Trophoblast cell (in vitro differentiated cells and primary cell): Measurements from ENCODE around the gene DLL4.

Experiments used
- DNase-seq, 2 donors: peaks; one replicate each; pipeline ENCODE4 v3.0.0-alpha.2; 2016
- H2AFZ ChIP-seq: 2 replicates; pipeline ENCODE4 v1.6.1; 2013; ENCODE audit warnings: low read length, moderate library complexity, mild to moderate bottlenecking; ENCODE audit not compliant: insufficient read depth, poor library complexity
- H2AK5ac ChIP-seq: 2 replicates; pipeline ENCODE4 v1.6.1; 2013; ENCODE audit warnings: mild to moderate bottlenecking, low read length
- H2BK120ac ChIP-seq: 2 replicates; pipeline ENCODE4 v1.6.1; 2013; ENCODE audit warnings: low read length, mild to moderate bottlenecking, moderate library complexity; ENCODE audit not compliant: insufficient read depth, poor library complexity
- H2BK12ac ChIP-seq: 2 replicates; pipeline ENCODE4 v1.6.1; 2013; ENCODE audit warnings: mild to moderate bottlenecking, low read length, moderate library complexity
- H2BK5ac ChIP-seq: 2 replicates; pipeline ENCODE4 v1.6.1; 2013; ENCODE audit warnings: low read length, low read depth, moderate library complexity, mild to moderate bottlenecking; ENCODE audit not compliant: poor library complexity
- H3K14ac ChIP-seq: 2 replicates; pipeline ENCODE4 v1.6.1; 2013; ENCODE audit warnings: mild to moderate bottlenecking, low read length
- H3K18ac ChIP-seq: 2 replicates; pipeline ENCODE4 v1.6.1; 2013; ENCODE audit warnings: mild to moderate bottlenecking, low read length
- H3K23ac ChIP-seq: 2 replicates; pipeline ENCODE4 v1.6.1; 2013; ENCODE audit warnings: low read length
- H3K27ac ChIP-seq: 2 replicates; pipeline ENCODE4 v1.5.1; 2013; ENCODE audit warnings: low read depth, mild to moderate bottlenecking, inconsistent platforms, low read length, moderate library complexity
- H3K27me3 ChIP-seq: 2 replicates; pipeline ENCODE4 v1.6.1; 2013; ENCODE audit warnings: inconsistent platforms, mild to moderate bottlenecking, low read length, moderate library complexity; ENCODE audit not compliant: insufficient read depth
- H3K36me3 ChIP-seq, 2 experiments: 1 replicate in 1 of 2; 2 replicates in 1 of 2; pipeline ENCODE4 v1.6.1; 2013; ENCODE audit warnings: low read length in 2 of 2, mild to moderate bottlenecking in 2 of 2, moderate library complexity in 1 of 2; ENCODE audit not compliant: insufficient read depth in 2 of 2, control insufficient read depth in 1 of 2
- H3K4ac ChIP-seq: 2 replicates; pipeline ENCODE4 v1.6.1; 2013; ENCODE audit warnings: low read depth, mild to moderate bottlenecking, low read length, moderate library complexity
- H3K4me1 ChIP-seq, 2 experiments: 1 replicate in 1 of 2; 2 replicates in 1 of 2; pipeline ENCODE4 v1.6.1; 2013; ENCODE audit warnings: low read length in 2 of 2, mild to moderate bottlenecking in 2 of 2, moderate library complexity in 1 of 2; ENCODE audit not compliant: insufficient read depth in 2 of 2, control insufficient read depth in 1 of 2
- H3K4me2 ChIP-seq: 2 replicates; pipeline ENCODE4 v1.6.1; 2013; ENCODE audit warnings: inconsistent platforms, mild to moderate bottlenecking, low read length, moderate library complexity
- H3K4me3 ChIP-seq: 2 replicates; pipeline ENCODE4 v1.5.1; 2013; ENCODE audit warnings: mild to moderate bottlenecking, low read depth, low read length, inconsistent platforms
- H3K79me1 ChIP-seq: one replicate; pipeline ENCODE4 v1.6.1; 2013; ENCODE audit warnings: low read length
- H3K79me2 ChIP-seq: 2 replicates; pipeline ENCODE4 v1.6.1; 2013; ENCODE audit warnings: low read length, mild to moderate bottlenecking; ENCODE audit not compliant: control insufficient read depth, insufficient read depth, poor library complexity
- H3K9ac ChIP-seq: 2 replicates; pipeline ENCODE4 v1.6.1; 2013; ENCODE audit warnings: mild to moderate bottlenecking, low read length
- H3K9me3 ChIP-seq: 2 replicates; pipeline ENCODE4 v1.6.1; 2013; ENCODE audit warnings: low read depth, mild to moderate bottlenecking, control low read depth, inconsistent platforms, low read length; ENCODE audit not compliant: insufficient read depth
- H4K12ac ChIP-seq: 2 replicates; pipeline ENCODE4 v1.6.1; 2013; ENCODE audit warnings: low read depth, mild to moderate bottlenecking, low read length, moderate library complexity
- H4K8ac ChIP-seq: 2 replicates; pipeline ENCODE4 v1.6.1; 2013; ENCODE audit warnings: low read depth, mild to moderate bottlenecking, low read length, moderate library complexity
- H4K91ac ChIP-seq: one replicate; pipeline ENCODE4 v1.6.1; 2013; ENCODE audit warnings: low read depth, mild to moderate bottlenecking, low read length, moderate library complexity
- WGBS: extraction: QIAGEN DNeasy Blood & Tissue Kit; methylation state at CpG from one replicate; pipeline ENCODE4 v1.1.7; 2013; ENCODE audit warnings: missing lambda C conversion rate; ENCODE audit not compliant: insufficient read length, insufficient coverage; ENCODE audit errors: extremely low coverage; 5-methylcytosine and 5-hydroxymethylcytosine counted together

Gene DLL4

GRCh38 chr15:40984964-40985363, 55.8 kb downstream of the DLL4 start:
- no peak overlapping the region for H3K14ac ChIP-seq
- no peak for DNase-seq
- no peaks in the 10 kb centered on the region for H3K79me1 ChIP-seq
- no peak overlapping the region for H2AK5ac ChIP-seq
- H4K12ac ChIP-seq = no peak overlapping the region
- no CpG with 5 or more reads among the region's 4 CpGs for WGBS
- H3K36me3 ChIP-seq = peaks cover 42 to 63% of the 10 kb centered on the region in 2 experiments
- no peak overlapping the region for H3K4ac ChIP-seq
- no peak overlapping the region for H3K18ac ChIP-seq
- no peak overlapping the region for H3K23ac ChIP-seq
- no peak overlapping the region for H3K9ac ChIP-seq
- H4K8ac ChIP-seq = no peak overlapping the region
- no peaks in the 10 kb centered on the region for H3K4me1 ChIP-seq
- H2BK12ac ChIP-seq = no peak overlapping the region
- H2BK5ac ChIP-seq = no peak overlapping the region
- no peaks in the 10 kb centered on the region for H3K27me3 ChIP-seq
- H3K4me2 ChIP-seq = no peak overlapping the region
- no peak overlapping the region for H2AFZ ChIP-seq
- no peak overlapping the region for H3K27ac ChIP-seq
- H3K9me3 ChIP-seq = no peaks in the 10 kb centered on the region
- no peak overlapping the region for H4K91ac ChIP-seq
- H2BK120ac ChIP-seq = no peak overlapping the region
- no peak overlapping the region for H3K4me3 ChIP-seq
- no peaks in the 10 kb centered on the region for H3K79me2 ChIP-seq

- no peak overlapping the region for H3K4ac ChIP-seq
- H3K4me2 ChIP-seq = no peak overlapping the region
- H2BK5ac ChIP-seq = no peak overlapping the region
- no peak overlapping the region for H4K91ac ChIP-seq
- no peak overlapping the region for H4K8ac ChIP-seq
- no peak overlapping the region for H3K4me3 ChIP-seq
- H2BK12ac ChIP-seq = no peak overlapping the region
- H2BK120ac ChIP-seq = no peak overlapping the region
- H3K18ac ChIP-seq = no peak overlapping the region
- peaks cover 36 to 59% of the 10 kb centered on the region in 2 experiments for H3K36me3 ChIP-seq
- H3K23ac ChIP-seq = no peak overlapping the region
- H3K79me2 ChIP-seq = no peaks in the 10 kb centered on the region
- H3K9ac ChIP-seq = no peak overlapping the region
- no peak overlapping the region for H3K27ac ChIP-seq
- H3K9me3 ChIP-seq = no peaks in the 10 kb centered on the region
- H4K12ac ChIP-seq = no peak overlapping the region
- H2AK5ac ChIP-seq = no peak overlapping the region
- WGBS = no CpG with 5 or more reads among the region's 6 CpGs
- H2AFZ ChIP-seq = no peak overlapping the region
- H3K79me1 ChIP-seq = no peaks in the 10 kb centered on the region
- DNase-seq = no peak
- no peaks in the 10 kb centered on the region for H3K27me3 ChIP-seq
- no peak overlapping the region for H3K14ac ChIP-seq
- no peaks in the 10 kb centered on the region for H3K4me1 ChIP-seq
Observed at GRCh38 chr15:40985541-40986330, 56.6 kb downstream of the DLL4 start.

- H3K9me3 ChIP-seq = no peaks in the 10 kb centered on the region
- no peak overlapping the region for H3K27ac ChIP-seq
- no peaks in the 10 kb centered on the region for H3K79me2 ChIP-seq
- H3K4ac ChIP-seq = no peak overlapping the region
- H2BK5ac ChIP-seq = no peak overlapping the region
- peaks cover 33 to 51% of the 10 kb centered on the region in 2 experiments for H3K36me3 ChIP-seq
- no peaks in the 10 kb centered on the region for H3K27me3 ChIP-seq
- DNase-seq = no peak
- H3K4me1 ChIP-seq = no peaks in the 10 kb centered on the region
- no peak overlapping the region for H3K4me2 ChIP-seq
- no CpG with 5 or more reads among the region's 7 CpGs for WGBS
- H3K18ac ChIP-seq = no peak overlapping the region
- H4K8ac ChIP-seq = no peak overlapping the region
- no peak overlapping the region for H2BK120ac ChIP-seq
- no peak overlapping the region for H3K4me3 ChIP-seq
- no peak overlapping the region for H3K14ac ChIP-seq
- no peak overlapping the region for H2AK5ac ChIP-seq
- H4K12ac ChIP-seq = no peak overlapping the region
- no peaks in the 10 kb centered on the region for H3K79me1 ChIP-seq
- H3K23ac ChIP-seq = no peak overlapping the region
- no peak overlapping the region for H3K9ac ChIP-seq
- no peak overlapping the region for H4K91ac ChIP-seq
- no peak overlapping the region for H2AFZ ChIP-seq
- no peak overlapping the region for H2BK12ac ChIP-seq
Observed at GRCh38 chr15:40986820-40987219, 57.7 kb downstream of the DLL4 start.

GRCh38 chr15:40988156-40988555, 59.0 kb downstream of the DLL4 start:
- H4K8ac ChIP-seq = no peak overlapping the region
- no CpG with 5 or more reads among the region's 4 CpGs for WGBS
- no peak overlapping the region for H3K4me2 ChIP-seq
- H4K12ac ChIP-seq = no peak overlapping the region
- H3K14ac ChIP-seq = no peak overlapping the region
- H3K18ac ChIP-seq = no peak overlapping the region
- H3K79me1 ChIP-seq = no peaks in the 10 kb centered on the region
- no peak overlapping the region for H3K23ac ChIP-seq
- H3K4ac ChIP-seq = no peak overlapping the region
- peaks cover 30 to 41% of the 10 kb centered on the region in 2 experiments for H3K36me3 ChIP-seq
- no peak overlapping the region for H3K4me3 ChIP-seq
- H4K91ac ChIP-seq = no peak overlapping the region
- no peak overlapping the region for H2AK5ac ChIP-seq
- H3K27ac ChIP-seq = no peak overlapping the region
- H3K79me2 ChIP-seq = no peaks in the 10 kb centered on the region
- no peak overlapping the region for H2BK120ac ChIP-seq
- no peak overlapping the region for H2AFZ ChIP-seq
- no peaks in the 10 kb centered on the region for H3K4me1 ChIP-seq
- H3K9me3 ChIP-seq = no peaks in the 10 kb centered on the region
- no peaks in the 10 kb centered on the region for H3K27me3 ChIP-seq
- no peak for DNase-seq
- no peak overlapping the region for H2BK12ac ChIP-seq
- no peak overlapping the region for H3K9ac ChIP-seq
- H2BK5ac ChIP-seq = no peak overlapping the region
